Left ventricle myocardium inferior (tissue), 1 donor: Measurements from ENCODE around the gene NIP7. TPM values are rescaled to one million over a fixed set of nuclear protein-coding genes. Genes with fewer than 3 reads are reported as not detected.
"Not testable (repeated sequence)": the region's sequence is repeated elsewhere in the genome, so short reads cannot be mapped to it uniquely, and the experiment has no call there.

Experiments used
- DNase-seq: peaks from one replicate; pipeline ENCODE4 v3.0.0-alpha.2; 2020
- H3K27ac ChIP-seq: fragments of 200-600 bp; replicated peaks from 2 replicates; pipeline ENCODE4 v1.8.0; 2021
- H3K27me3 ChIP-seq: fragments of 200-600 bp; 2 replicates; pipeline ENCODE4 v1.8.0; 2021; ENCODE audit warnings: low read depth
- H3K36me3 ChIP-seq: fragments of 200-600 bp; 2 replicates; pipeline ENCODE4 v1.8.0; 2021
- H3K4me1 ChIP-seq: fragments of 200-600 bp; 2 replicates; pipeline ENCODE4 v1.8.0; 2021
- H3K4me3 ChIP-seq: fragments of 200-600 bp; 2 replicates; pipeline ENCODE4 v1.8.0; 2021; ENCODE audit warnings: mild to moderate bottlenecking, moderate library complexity
- H3K9me3 ChIP-seq: fragments of 200-600 bp; replicated peaks from 2 replicates; pipeline ENCODE4 v1.8.0; 2021
- CTCF ChIP-seq: fragments of 200-600 bp; IDR thresholded peaks from 2 replicates; pipeline ENCODE4 v1.8.0; 2021; ENCODE audit warnings: antibody characterized with exemption, mild to moderate bottlenecking, borderline replicate concordance
- intact Hi-C: fragments of 100-400 bp; cut with micrococcal nuclease; formaldehyde crosslinking; loops from one replicate; pipeline ENCODE4 v1.11.0; 2022
- total RNA-seq: library from RNA; stranded (reverse); fragmentation: NEBNext Ultra II Directional; extraction: Animal tissue kit (Norgen Biotek cat#: 25700); gene quantifications from one replicate; pipeline ENCODE4 v1.2.1, GENCODE V29; 2021
- donor health status: DM: no; HTN: yes; CAD: no; lungs with severe emphysema.

The NIP7 gene
- total RNA-seq, 1 donor from 2014 or later, result 8.2 TPM

GRCh38 chr16:69348222-69348621 lies 8.7 kb downstream of the NIP7 start:
- Histone ChIP-seq H3K36me3 (peaks cover 33% of the 10 kb centered on the region), H3K4me3 (no peak overlapping the region), H3K27me3 (no peaks in the 10 kb centered on the region), H3K9me3 (no peaks in the 10 kb centered on the region), H3K27ac (no peak overlapping the region), H3K4me1 (no peaks in the 10 kb centered on the region)
- intact Hi-C loops, result no loop called here
- DNase-seq, result no peak
- TF ChIP-seq CTCF, result no peak

- intact Hi-C loops, result no loop called here
- Histone ChIP-seq H3K4me3 (no peak overlapping the region), H3K4me1 (no peaks in the 10 kb centered on the region), H3K27me3 (no peaks in the 10 kb centered on the region), H3K9me3 (no peaks in the 10 kb centered on the region), H3K36me3 (peaks cover 27% of the 10 kb centered on the region), H3K27ac (no peak overlapping the region)
- no peak for DNase-seq
- no peak for TF ChIP-seq CTCF
Observed at GRCh38 chr16:69349536-69349935, 10.0 kb downstream of the NIP7 start.

DNA sequence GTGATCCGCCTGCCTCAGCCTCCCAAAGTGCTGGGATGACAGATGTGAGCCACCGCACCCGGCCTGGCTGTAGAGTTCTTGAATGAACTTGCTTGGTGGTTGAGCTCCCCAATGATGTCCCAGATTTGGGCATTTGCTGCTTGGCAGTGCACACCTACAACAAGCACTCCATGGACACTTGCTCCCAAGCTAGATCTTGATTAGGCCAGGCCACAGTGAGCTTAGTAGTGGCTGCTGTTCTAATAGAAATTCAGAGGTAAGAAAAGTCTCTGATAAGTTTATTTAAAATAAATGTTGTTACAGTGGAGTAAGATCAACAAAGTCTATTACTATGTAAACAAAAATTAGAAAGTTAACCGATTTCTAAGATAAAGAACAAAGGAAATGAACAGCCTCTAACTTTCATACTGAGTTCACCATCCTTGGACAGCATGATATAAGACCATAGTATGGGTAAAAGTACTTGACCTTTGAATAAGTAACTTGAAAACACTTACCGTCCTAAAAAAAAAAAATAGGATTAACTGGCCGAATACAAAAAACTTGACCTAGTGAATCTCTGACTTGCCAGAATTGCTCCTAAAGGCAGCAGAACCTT lies 11.1 kb downstream of the NIP7 start:
- Histone ChIP-seq H3K4me1 (no peaks in the 10 kb centered on the region), H3K9me3 (no peaks in the 10 kb centered on the region), H3K36me3 (peaks cover 27% of the 10 kb centered on the region), H3K27ac (no peak overlapping the region), H3K27me3 (no peaks in the 10 kb centered on the region), H3K4me3 (no peak overlapping the region)
- no peak for TF ChIP-seq CTCF
- no peak for DNase-seq
- intact Hi-C loops, result no loop called here

DNA sequence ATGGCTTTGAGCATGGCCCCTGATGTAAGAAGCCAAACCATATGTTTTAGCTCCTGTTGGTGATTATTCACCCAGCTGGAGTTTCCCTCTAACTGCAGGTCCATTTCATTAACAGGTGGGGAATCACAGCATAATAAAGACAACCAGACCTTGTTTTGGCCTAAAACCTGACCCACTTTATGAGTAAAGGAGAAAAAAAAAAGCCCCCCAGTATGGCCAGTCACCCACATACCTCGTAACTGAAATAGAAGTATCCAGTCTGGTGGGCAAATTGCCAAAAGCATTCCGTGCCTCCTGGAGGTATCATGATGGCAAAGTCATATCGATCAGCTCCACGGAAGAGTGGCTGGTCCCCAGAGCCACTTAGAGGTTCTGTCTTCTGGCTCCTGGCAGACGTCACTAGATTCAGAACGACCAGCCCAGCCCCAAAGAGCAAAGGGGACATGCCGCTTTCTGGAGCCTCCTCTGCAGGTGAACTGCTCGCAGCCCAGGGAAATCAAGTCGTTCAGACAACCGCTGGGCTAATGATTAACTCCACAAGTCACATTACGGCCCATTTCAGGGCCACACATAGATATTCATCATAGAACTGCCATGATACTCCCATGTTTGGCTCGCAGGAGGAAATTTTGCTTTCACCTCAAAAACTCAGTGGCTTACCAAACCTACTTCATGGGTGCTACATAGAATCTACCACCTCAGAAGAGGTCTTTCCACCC lies 11.9 kb downstream of the NIP7 start, which contains the start of gene TMED6:
TMED6 (minus strand) TSS at position 478 of the 719 bp plus-strand sequence; CDS start at position 445, 33 bp downstream.
- no peak within 1 kb of the TSS for H3K4me3 ChIP-seq
- no peaks in the 10 kb centered on the region for H3K9me3 ChIP-seq
- intact Hi-C loops, result no loop called here
- H3K27me3 ChIP-seq, result no peaks in the 10 kb centered on the region
- no peak for DNase-seq
- TF ChIP-seq CTCF, result no peak
- H3K27ac ChIP-seq, result no peak within 1 kb of the TSS
- H3K4me1 ChIP-seq, result no peaks in the 10 kb centered on the region
- H3K36me3 ChIP-seq, result peaks cover 27% of the 10 kb centered on the region

DNA sequence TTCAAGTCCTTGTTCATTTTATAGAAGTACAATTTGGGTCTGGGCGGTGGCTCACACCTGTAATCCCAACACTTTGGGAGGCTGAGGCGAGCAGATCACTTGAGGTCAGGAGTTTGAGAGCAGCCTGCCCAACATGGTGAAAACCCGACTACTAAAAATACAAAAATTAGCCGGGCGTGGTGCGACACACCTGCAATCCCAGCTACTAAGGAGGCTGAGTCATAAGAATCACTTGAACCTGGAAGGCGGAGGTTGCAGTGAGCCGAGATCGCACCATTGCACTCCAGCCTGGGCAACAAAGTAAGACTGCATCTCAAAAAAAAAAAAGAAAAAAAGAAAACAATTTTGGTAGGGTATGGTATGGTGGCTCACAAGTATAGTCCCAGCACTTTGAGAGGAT lies 20.5 kb downstream of the NIP7 start:
- H3K27ac ChIP-seq, H3K9me3 ChIP-seq, H3K27me3 ChIP-seq, H3K4me1 ChIP-seq, H3K4me3 ChIP-seq, DNase-seq, intact Hi-C loops: not testable (repeated sequence)
- peaks cover 31% of the 10 kb centered on the region for H3K36me3 ChIP-seq

- H3K27ac ChIP-seq, result no peak overlapping the region
- no peaks in the 10 kb centered on the region for H3K27me3 ChIP-seq
- no peak for DNase-seq
- no peaks in the 10 kb centered on the region for H3K4me1 ChIP-seq
- no peaks in the 10 kb centered on the region for H3K9me3 ChIP-seq
- no peak overlapping the region for H3K4me3 ChIP-seq
- H3K36me3 ChIP-seq, result peaks cover 64% of the 10 kb centered on the region
- intact Hi-C loops, result no loop called here
- TF ChIP-seq CTCF, result no peak
Observed at GRCh38 chr16:69363281-69363717, 23.7 kb downstream of the NIP7 start.
